Stimulated activated CD8-positive, alpha-beta memory T cell treated with anti-CD3 and anti-CD28 coated beads, Interleukin-7, amount 100 ng/mL, for 24 hours (primary cell): ENCODE data around the gene CELF2.

ENCODE experiments used
- DNase-seq: peaks from one replicate; pipeline ENCODE4 v3.0.0-alpha.2; 2020; ENCODE audit warnings: low read depth

Gene CELF2

GRCh38 chr10:11301571-11302111 lies 284.0 kb downstream of the CELF2 start:
- no peak for DNase-seq

GRCh38 chr10:11302181-11302580 lies 284.5 kb downstream of the CELF2 start:
- DNase-seq: no peak

DNA sequence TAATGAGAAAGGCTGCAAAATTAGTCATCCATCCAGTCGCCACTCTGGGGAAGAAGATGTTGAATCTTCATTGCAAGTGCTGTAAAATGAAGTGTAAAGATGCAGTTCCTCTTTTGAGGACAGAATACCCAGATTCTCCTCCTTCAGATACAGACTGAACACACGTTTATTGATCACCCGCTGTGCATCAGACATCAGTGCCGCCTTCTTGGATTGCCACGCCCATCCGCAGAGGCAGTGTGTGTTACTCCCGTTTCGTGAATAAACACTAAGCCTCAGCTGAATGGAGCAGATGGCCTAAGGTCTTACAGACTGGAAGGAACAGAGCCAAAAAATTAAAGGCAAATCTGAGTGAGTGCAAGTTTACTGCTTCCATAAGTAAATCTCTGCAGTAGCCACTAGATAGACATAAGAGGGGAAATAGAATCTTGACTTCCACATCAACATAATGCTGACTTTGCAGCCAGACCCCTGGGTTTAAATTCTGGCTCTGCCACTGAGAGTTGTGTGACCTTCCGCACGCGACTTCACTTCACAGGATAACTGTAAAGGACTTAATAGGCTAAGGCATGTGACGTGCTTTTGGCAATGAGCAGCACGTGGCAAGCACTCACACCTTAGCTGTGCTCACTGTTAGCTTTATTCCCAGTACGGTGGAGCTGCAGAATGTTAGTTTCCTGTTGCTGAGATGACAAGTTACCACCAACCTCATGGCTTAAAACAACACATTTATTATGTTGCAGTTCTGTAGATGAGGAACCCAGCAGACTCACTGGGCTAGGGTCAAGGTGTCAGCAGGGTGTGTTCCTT lies 285.9 kb downstream of the CELF2 start:
- DNase-seq: no peak

- DNase-seq: no peak
These were observed 287.4 kb downstream of the CELF2 start for GRCh38 chr10:11304906-11305585.

DNA sequence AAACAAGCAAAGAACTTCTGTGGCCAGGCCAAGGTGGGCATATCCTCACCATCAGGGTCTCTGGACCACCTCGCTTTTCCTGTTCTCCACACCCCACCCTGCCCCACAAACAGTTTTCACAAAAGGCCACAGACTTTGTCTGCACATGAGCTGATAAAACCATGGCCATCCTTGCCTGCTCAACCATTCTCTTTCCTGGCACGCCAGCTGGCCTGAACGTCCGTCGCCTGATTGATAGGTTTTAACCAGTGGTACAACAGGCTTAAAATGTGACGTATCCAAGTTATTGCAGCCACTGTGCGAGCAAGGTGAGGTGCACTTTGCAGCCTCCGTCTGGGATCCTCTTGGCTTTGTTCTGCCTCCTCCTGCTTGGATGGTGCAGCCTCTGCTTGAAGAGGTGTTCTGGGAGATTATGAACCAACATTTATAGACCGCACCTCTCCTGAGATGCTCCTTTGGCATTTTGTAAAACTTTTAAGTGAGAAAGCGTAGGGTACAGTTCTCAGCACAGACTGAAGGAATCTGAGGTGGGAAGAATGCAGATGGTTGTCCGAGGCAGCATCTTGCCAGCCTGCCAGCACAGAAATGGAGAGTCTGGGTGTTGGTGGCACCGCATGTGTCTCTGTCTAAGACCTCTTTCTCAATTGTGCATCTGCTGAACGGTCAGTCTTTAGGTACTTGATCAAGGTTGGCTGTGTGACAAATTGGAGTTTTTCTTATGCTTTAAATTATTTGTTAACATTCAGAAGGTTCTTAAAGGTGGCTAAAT lies 288.3 kb downstream of the CELF2 start:
- DNase-seq: no peak

DNA sequence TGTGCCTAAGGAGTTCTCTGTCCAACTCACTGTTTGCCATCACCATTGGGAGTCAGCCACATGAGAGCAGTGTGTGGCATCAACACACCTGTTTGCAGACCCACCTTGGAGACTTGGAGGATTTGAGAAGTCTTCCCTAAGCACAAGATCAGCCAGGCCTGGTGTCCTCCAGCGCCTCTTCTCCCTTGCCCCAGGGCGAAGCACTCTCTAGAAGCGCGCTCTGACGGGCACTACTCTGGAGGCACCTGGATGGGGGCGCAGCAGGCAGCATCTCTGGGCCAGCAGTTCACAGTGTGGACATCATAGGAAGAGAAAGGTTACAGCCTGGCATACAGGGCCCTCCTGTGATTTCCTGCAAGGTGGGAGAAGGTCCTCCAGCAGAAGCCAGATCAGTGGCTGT lies 289.3 kb downstream of the CELF2 start:
- DNase-seq: no peak

GRCh38 chr10:11307937-11308336 lies 290.3 kb downstream of the CELF2 start:
- no peak for DNase-seq

DNA sequence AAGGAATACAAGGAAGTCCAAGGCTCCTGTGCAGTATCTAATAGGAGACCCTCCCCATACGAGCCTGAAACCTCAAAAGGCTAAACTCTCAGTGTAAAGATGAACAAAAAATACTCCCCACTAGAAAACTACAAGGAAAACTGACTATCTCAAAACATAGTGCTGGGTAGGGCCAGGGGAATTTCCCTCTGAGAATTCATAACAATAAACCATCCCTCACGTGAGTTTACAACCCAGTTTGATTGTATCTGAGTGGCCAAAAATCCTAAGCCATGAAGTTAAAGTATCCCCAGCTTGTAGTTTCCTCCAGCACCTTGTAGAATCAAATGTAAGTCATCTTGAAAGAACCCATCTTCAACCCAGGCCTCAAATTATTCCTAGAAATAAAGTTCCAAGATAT lies 293.4 kb downstream of the CELF2 start:
- DNase-seq: no peak

DNA sequence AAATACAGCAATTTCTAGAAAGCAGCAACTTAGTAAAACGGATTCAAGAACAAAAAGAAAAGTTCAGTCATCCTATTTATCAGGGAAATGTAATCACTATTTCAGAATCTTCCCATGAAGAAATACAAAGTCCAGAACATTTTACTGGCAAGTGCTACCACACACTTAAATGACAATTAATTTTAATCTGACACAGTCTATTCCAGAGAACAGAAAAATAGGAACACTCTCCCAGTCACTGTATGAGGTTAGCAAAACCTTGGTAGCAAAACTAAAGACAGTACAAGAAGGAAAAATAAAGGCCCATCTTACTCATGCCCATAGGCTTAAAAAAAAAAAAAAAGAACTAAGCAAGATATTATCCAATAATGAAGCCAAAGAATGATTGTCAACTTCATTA lies 295.8 kb downstream of the CELF2 start:
- no peak for DNase-seq

DNA sequence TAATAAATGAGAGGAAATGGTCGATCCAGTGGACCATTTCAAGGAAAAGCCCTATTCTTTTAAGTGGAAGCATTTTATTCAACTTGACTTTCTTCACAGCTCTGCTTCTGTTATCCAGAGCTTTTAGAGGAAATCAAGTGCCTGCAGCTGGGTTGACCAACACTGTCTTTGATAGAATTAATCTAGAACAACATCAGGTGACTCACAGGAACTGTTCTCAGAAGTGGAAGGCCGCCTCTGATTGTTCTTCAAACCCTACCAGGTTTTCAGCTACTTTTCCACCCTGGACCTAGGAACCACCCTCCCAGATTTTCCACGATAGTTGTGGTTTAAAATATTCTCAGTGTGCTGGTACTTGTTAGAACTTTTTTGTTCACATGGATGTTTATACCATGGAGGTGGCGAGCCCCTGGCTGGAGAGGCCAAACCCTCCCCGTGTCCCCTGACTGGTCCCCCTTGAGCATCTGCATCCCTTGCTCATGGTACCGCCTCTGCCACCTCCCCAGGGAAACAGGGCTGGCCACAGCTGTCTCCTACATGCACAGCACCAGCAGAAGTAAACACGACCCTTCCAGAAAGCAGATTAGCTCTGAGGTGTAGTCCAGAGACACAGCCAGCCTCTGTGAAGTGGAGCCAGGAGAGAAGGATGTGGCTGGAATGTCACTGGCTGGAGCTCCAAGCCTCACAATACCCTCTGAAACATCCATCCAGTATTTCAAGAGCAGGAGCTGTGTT lies 300.4 kb downstream of the CELF2 start:
- DNase-seq: no peak

GRCh38 chr10:11318826-11319598 lies 301.3 kb downstream of the CELF2 start:
- no peak for DNase-seq

DNA sequence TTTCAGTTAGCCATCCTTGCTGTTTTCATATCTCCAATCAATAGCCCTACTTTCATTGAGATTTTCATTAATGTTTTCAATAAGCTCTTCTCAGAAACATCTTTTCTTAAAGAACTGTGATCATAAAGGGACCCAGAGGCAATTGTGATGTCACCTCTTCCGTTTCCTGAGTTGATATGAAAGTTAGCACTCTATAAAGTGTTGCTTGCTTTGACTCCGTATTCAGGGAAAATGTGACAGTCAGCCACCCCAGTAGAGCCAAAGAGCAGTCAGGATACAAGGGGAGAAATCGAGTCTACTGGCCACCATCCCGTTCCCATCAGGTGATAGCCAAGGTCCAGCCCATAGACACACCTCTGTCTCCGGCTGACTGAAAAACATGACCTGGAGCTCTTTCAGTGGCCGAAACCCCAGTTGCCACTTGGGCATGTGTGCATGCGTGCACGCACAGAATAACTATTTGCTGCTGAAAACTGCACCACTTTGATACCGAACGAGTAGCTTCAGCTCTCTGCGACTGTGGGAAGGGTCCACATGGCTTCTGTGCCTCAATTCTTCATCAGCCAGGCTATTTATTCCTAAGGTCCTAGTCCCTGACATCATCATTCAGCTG lies 302.4 kb downstream of the CELF2 start:
- no peak for DNase-seq

- DNase-seq: no peak
These were observed 303.3 kb downstream of the CELF2 start for GRCh38 chr10:11320809-11321520.

DNA sequence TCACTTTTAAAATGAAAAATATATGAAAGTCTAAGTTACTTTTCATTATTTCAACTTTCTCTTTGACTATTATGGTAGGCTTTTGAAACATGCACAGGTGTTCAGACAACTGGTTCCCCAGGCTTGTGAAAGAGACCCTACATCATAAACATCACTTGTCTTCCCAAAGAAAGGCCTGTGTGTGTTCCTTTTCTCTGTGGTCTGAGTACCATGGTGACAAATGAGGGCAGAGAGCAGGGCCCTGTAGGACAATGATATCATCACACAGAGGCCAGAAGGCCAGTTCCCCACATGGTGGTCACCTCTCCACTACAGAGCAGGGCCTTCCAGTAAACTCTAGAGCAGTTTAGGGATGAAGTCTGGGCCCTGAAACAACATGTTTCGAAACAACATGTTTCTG lies 305.0 kb downstream of the CELF2 start:
- DNase-seq: no peak

DNA sequence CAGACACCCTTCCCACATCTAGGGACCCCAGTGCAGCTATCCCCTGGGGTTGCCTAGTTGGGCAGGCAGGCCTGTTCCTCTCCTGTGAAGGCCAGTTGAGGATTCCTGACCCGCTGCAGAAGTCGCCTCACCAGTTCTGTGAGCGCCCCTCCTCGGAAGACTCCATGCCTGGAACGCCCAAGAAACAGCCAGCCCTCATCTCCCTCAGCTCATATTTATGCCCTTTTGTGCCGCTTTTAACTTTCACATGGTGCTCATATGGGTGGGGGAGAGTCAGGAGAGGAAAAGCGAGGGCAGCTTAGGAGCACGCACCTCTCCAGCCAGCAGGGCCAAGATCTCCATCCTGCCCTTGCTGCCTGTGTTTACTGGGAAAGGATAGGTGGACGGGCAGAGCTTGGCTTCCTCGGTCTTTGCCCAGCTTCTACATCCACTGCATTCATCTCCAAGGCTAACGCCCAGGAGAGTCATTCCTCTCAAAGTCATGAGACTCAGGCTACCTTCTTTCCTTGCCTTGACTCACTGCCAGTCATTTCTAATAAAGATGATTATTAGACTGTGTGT lies 307.2 kb downstream of the CELF2 start:
- no peak for DNase-seq

- DNase-seq: no peak
These were observed 308.1 kb downstream of the CELF2 start for GRCh38 chr10:11325817-11326216.

DNA sequence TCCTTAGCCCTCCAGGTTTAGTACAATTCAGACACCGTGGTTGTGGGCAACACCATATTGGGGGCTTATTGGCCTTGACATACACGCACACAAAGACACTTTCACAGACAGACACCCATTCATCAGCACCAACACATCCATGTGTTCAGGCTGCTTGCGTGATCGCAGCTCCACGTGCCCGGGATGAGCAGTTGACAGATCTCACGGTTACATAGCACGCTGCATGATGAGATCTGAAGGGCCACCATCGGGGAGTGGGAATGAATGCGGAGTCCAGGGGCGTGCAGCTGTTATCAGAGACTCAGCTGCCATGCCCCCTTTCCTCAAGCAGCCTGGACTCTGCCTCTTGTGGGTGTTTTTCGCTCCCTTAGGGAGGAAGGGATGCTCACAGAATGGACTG lies 308.6 kb downstream of the CELF2 start:
- DNase-seq: no peak

- no peak for DNase-seq
These were observed 309.4 kb downstream of the CELF2 start for GRCh38 chr10:11326913-11327616.
